K562 treated with DMSO at 1 percent for 24 hours (cell line): ENCODE data around the gene ATXN10. TPM values are rescaled to one million over a fixed set of nuclear protein-coding genes. Genes with fewer than 3 reads are reported as not detected.

ENCODE experiments used
- total RNA-seq: library from RNA; unstranded; fragments of 300-600 nt; gene quantifications from 2 replicates; pipeline ENCODE4 v1.2.3, GENCODE V29; 2022; ENCODE audit warnings: low read depth; ENCODE audit not compliant: insufficient read depth

The ATXN10 gene, protein sequence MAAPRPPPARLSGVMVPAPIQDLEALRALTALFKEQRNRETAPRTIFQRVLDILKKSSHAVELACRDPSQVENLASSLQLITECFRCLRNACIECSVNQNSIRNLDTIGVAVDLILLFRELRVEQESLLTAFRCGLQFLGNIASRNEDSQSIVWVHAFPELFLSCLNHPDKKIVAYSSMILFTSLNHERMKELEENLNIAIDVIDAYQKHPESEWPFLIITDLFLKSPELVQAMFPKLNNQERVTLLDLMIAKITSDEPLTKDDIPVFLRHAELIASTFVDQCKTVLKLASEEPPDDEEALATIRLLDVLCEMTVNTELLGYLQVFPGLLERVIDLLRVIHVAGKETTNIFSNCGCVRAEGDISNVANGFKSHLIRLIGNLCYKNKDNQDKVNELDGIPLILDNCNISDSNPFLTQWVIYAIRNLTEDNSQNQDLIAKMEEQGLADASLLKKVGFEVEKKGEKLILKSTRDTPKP
- 26.7 and 33.7 TPM in 2 replicates for total RNA-seq

DNA sequence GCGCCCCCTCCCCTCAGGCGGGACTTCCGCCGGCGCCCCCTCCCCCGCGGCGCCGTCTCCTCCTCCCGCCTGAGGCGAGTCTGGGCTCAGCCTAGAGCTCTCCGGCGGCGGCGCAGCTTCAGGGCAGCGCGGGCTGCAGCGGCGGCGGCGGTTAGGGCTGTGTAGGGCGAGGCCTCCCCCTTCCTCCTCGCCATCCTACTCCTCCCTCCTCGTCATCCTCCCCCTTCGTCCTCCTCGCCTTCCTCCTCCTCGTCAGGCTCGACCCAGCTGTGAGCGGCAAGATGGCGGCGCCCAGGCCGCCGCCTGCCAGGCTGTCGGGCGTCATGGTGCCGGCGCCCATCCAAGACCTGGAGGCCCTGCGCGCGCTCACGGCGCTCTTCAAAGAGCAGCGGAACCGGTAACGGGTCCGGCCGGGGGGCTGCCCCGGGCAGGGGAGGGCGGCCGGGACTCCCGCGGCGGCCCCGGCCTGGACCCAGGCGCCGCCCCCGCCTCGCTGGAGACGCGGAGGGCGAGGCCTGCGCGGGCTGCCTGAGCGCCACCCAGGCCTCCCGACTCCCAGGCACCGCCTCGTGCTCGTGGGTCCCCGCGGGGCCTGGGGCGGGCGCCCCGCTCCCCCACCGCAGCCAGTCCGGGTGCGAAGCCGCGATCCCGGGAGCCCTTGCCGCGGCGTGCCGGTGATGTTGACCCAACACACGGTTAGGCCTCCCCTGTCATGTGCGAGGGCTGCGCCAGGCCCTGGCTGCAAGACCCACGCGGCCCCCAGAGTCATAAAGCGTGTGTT lies at the start of gene ATXN10:
ATXN10 (plus strand) TSS at position 52 of the 781 bp plus-strand sequence; CDS start at position 282, 230 bp downstream.

Other genes starting within 250 kb of the ATXN10 start
- not detected in 2 replicates for gene FBLN1, start 169.0 kb upstream of the ATXN10 start, total RNA-seq